Measurements from ENCODE around the gene MAST4. TPM values are rescaled to one million over a fixed set of nuclear protein-coding genes. Genes with fewer than 3 reads are reported as not detected.

Gene MAST4
- total RNA-seq, 4 donors from 2014 or later = 8.2 to 203 (median 35.5) TPM

DNA sequence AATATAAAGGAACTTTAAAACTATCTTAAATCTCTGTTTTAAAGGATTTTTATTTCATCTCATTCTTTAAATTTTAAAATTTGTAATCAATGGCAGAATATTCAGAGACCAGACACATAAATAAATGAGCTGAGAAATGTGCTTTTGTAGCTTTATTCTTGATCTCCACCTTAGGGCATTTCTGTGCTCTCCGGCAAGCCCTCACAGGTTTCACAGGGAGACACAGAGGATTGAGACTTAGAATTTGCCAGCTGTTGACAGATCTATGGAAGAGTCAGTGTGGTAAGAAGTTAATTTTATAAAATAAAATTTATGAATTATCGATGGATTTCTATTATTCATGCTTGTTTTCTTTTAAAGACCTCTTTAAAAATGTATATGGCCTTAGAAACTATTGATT, 393.6 kb downstream of the MAST4 start:
- Histone ChIP-seq H3K27me3 (no peaks in the 10 kb centered on the region), H3K27ac (no peak overlapping the region), H3K9me3 (no peaks in the 10 kb centered on the region), H3K4me3 (no peak overlapping the region), H3K4me1 (no peaks in the 10 kb centered on the region), H3K36me3 (no peaks in the 10 kb centered on the region)
- no peak for TF ChIP-seq POLR2A (IDR thresholded peaks at IDR 0.05)
- TF ChIP-seq, protein P1, sequence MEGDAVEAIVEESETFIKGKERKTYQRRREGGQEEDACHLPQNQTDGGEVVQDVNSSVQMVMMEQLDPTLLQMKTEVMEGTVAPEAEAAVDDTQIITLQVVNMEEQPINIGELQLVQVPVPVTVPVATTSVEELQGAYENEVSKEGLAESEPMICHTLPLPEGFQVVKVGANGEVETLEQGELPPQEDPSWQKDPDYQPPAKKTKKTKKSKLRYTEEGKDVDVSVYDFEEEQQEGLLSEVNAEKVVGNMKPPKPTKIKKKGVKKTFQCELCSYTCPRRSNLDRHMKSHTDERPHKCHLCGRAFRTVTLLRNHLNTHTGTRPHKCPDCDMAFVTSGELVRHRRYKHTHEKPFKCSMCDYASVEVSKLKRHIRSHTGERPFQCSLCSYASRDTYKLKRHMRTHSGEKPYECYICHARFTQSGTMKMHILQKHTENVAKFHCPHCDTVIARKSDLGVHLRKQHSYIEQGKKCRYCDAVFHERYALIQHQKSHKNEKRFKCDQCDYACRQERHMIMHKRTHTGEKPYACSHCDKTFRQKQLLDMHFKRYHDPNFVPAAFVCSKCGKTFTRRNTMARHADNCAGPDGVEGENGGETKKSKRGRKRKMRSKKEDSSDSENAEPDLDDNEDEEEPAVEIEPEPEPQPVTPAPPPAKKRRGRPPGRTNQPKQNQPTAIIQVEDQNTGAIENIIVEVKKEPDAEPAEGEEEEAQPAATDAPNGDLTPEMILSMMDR (IDR thresholded peaks at IDR 0.05) = no peak
- no peak for DNase-seq
- intact Hi-C loops (cut with DNase I; ENCODE audit: low total_unique reads) = no loop called here

DNA sequence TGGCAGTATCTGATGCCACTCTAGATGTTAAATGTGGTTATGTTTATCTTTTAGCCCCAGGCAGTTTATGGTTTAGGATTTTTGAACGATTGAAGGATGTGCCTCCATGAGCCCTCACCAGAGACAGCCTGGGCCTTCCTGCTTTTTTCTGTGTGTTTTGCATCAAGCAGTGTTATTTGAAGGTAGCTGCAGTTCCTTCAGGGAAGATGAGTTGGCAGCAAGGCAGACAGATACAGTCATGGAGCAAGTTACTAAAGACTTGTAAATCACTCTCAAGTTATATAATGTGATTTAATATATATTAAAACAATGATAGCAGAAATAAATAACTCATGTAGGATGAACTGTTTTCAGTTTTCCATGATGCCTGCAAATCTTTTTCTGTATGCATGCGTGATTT, 395.6 kb downstream of the MAST4 start:
- no peaks in the 10 kb centered on the region for H3K27me3 ChIP-seq
- intact Hi-C loops (cut with DNase I; ENCODE audit: low total_unique reads) = no loop called here
- no peak for DNase-seq
- TF ChIP-seq, protein P1 (IDR thresholded peaks at IDR 0.05) = no peak
- no peak for TF ChIP-seq POLR2A (IDR thresholded peaks at IDR 0.05)
- H3K36me3 ChIP-seq = no peaks in the 10 kb centered on the region
- H3K4me1 ChIP-seq = no peaks in the 10 kb centered on the region
- H3K27ac ChIP-seq = no peak overlapping the region
- H3K9me3 ChIP-seq = no peaks in the 10 kb centered on the region
- no peak overlapping the region for H3K4me3 ChIP-seq

DNA sequence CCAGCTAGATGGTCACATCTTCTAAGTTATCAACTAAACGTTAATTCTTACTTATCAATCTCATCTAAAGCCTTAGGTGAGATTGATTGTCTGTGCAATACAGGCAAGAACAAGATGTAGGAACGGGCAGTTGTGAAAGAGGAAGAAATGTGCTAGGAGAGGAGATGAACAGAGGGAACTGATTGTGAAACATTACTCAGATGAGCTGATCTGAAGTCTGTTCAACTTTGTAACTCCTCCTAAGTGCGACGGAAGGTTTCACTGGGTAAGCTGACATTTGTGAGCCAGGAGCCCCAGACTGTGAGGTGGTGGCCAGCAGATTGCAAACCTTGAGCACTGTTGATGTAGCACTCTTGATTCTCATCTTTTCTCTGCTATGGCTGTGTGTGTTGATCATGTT, 396.4 kb downstream of the MAST4 start:
- H3K4me1 ChIP-seq = no peaks in the 10 kb centered on the region
- TF ChIP-seq, protein P1 (IDR thresholded peaks at IDR 0.05) = no peak
- TF ChIP-seq POLR2A (IDR thresholded peaks at IDR 0.05) = no peak
- H3K9me3 ChIP-seq = no peaks in the 10 kb centered on the region
- intact Hi-C loops (cut with DNase I; ENCODE audit: low total_unique reads) = no loop called here
- no peak for DNase-seq
- H3K27me3 ChIP-seq = no peaks in the 10 kb centered on the region
- no peaks in the 10 kb centered on the region for H3K36me3 ChIP-seq
- no peak overlapping the region for H3K4me3 ChIP-seq
- no peak overlapping the region for H3K27ac ChIP-seq

DNA sequence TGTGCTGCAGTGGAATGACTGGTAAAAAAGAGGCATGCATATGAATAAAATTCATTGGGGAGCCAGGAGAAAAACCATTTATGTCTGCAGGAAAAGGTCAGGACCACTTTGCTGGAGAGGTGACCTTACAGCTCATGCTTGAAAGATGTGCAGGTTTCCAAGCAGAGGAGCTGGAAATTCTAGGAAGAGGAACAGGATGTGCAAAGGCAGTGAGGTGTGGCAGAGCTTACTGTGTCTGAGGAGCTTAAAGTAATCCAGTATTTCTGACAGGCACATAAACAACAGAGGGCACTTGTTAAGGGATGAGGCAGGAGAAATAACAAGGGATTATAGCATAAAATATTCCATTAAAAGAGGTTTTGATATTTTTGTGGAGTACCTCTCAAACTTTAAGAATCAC, 397.3 kb downstream of the MAST4 start:
- Histone ChIP-seq H3K4me1 (no peaks in the 10 kb centered on the region), H3K36me3 (no peaks in the 10 kb centered on the region), H3K27me3 (no peaks in the 10 kb centered on the region), H3K4me3 (no peak overlapping the region), H3K27ac (no peak overlapping the region), H3K9me3 (no peaks in the 10 kb centered on the region)
- intact Hi-C loops (cut with DNase I; ENCODE audit: low total_unique reads) = no loop called here
- no peak for TF ChIP-seq POLR2A (IDR thresholded peaks at IDR 0.05)
- TF ChIP-seq, protein P1 (IDR thresholded peaks at IDR 0.05) = no peak
- DNase-seq = no peak

DNA sequence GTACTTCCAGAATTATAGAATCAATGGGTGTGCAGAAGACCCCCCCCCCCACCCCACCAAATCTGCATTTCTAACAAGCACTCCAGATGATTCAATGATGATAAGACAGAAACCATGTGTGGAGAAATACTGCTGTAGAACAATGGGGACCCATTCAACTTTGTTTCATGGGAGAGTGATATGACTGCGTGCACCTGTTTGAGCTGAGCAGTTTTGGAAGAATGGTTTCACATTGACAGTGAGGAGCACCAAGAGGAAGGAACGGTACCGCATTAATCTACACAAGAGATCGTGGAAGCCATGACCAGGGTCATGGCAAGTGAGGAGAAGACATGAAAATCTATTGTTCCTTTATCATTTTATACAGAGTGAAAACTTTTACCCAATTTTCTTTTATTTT, 397.7 kb downstream of the MAST4 start:
- intact Hi-C loops (cut with DNase I; ENCODE audit: low total_unique reads) = no loop called here

More for the DNA sequence above, 397.7 kb downstream of the MAST4 start:
- no peaks in the 10 kb centered on the region for H3K4me1 ChIP-seq
- TF ChIP-seq, protein P1 (IDR thresholded peaks at IDR 0.05) = no peak
- TF ChIP-seq POLR2A (IDR thresholded peaks at IDR 0.05) = no peak
- H3K9me3 ChIP-seq = no peaks in the 10 kb centered on the region
- DNase-seq = no peak
- no peak overlapping the region for H3K27ac ChIP-seq
- H3K36me3 ChIP-seq = no peaks in the 10 kb centered on the region
- no peak overlapping the region for H3K4me3 ChIP-seq
- no peaks in the 10 kb centered on the region for H3K27me3 ChIP-seq

Data from uterus (tissue), 4 donors.